Thyroid gland (tissue), 4 donors: ENCODE results near the gene H2AZ2.

Experiments
- POLR2A ChIP-seq, 2 donors: fragments of 450-650 bp; IDR thresholded peaks; one replicate each; pipeline ENCODE4 v1.6.1; 2017; ENCODE audit warnings: antibody characterized with exemption in 2 of 2, mild to moderate bottlenecking in 2 of 2, moderate library complexity in 1 of 2
- TF ChIP-seq, protein P1 (sequence below), 6 experiments: fragments of 200-600 bp in 3 of 6; fragments of 450-650 bp in 3 of 6; sonication (generic) in 3 of 6; IDR thresholded peaks; one replicate each; pipeline ENCODE4 v1.5.1; 2016 to 2019; ENCODE audit warnings: antibody characterized with exemption in 6 of 6, mild to moderate bottlenecking in 2 of 6, inconsistent platforms in 1 of 6, moderate library complexity in 1 of 6

DNA sequence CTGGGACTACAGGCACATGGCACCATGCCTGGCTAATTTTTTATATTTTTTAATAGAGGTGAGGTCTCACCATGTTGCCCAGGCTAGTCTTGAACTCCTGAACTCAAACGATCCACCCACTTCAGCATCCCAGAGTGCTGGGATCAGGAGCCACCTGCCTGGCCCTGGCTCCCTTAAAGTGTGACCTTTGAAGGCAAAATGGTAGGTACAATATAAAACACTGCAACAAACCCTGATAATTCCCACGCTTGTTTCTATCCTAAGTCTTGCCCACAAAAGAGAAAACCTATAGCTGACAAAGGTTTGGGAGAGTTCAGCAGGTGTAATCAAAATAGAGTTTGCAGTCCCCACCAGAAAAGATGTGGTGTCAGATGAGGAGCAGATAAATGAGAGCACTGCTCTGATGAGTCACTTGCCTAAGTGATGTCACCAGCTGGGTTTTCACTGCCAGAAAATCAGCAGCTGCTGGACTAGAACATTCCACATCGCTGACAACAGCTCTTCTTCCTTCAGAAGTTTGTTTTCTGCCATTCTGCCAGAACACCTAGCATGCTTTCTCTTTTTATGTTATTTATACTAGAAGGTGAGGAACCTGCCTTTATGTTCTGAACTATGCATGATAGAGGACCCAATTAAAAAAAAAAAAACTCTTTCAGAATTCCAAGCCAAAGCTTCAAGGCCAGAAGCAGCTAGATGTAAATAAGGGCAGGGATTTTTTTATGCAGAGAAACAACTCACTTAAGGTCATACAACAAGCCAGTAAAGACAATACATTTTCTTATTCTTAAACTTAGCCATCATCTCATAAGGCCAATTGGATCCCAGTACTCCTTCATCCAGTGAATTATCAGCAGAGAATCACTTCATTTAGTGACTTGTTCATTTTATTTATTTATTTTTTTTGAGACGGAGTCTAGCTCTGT lies 19.4 kb upstream of the H2AZ2 start:
- TF ChIP-seq, protein P1, sequence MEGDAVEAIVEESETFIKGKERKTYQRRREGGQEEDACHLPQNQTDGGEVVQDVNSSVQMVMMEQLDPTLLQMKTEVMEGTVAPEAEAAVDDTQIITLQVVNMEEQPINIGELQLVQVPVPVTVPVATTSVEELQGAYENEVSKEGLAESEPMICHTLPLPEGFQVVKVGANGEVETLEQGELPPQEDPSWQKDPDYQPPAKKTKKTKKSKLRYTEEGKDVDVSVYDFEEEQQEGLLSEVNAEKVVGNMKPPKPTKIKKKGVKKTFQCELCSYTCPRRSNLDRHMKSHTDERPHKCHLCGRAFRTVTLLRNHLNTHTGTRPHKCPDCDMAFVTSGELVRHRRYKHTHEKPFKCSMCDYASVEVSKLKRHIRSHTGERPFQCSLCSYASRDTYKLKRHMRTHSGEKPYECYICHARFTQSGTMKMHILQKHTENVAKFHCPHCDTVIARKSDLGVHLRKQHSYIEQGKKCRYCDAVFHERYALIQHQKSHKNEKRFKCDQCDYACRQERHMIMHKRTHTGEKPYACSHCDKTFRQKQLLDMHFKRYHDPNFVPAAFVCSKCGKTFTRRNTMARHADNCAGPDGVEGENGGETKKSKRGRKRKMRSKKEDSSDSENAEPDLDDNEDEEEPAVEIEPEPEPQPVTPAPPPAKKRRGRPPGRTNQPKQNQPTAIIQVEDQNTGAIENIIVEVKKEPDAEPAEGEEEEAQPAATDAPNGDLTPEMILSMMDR (IDR thresholded peaks at IDR 0.05): no peak
- no peak for TF ChIP-seq POLR2A (IDR thresholded peaks at IDR 0.05)
